ENCODE results near the gene CRYGC. TPM values are rescaled to one million over a fixed set of nuclear protein-coding genes. Genes with fewer than 3 reads are reported as not detected.

Gene CRYGC
- total and polyA plus RNA-seq, 4 donors = not detected

DNA sequence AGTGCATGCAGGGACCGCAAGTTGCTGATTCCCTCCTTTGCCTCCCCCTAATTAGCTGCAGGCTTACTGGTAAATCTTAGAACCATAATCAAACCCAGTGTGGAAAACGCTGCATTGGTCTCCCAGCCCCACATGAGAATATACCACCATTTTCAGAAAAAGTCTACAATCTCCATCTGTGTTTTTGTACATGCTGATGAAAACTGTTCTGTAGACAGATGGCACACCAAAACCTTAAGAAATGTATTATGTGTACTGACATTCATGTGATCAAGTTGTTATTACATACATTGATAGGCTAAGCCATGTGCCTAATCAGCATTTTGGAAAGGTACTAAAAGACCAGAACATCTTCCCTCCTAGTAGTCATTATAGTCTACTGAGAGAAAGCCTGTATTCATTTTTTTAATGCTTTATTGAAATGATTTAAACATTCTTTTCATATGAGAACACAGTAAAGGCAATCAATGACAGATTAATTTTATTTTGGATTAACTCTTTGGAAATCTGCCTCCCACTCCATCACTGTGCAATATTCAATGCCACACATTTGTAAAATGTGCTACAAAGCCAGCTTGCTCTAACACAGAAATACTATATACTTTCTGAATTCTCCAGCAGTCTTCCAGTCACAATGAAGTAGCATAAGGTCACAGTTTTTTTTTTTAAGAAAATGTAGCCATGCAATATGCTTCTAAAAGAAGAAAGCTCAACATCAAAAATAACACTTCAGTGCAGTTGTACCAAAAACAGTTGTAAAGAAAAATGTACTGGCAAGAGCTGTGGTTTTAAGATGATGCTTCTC is 35.5 kb upstream of the CRYGC start:
- Histone ChIP-seq H3K9me3 (ENCODE audit: control insufficient read depth in 4 of 4, insufficient read depth in 3 of 4, low read length in 3 of 4) (no peaks in the 10 kb centered on the region), H3K36me3 (ENCODE audit: control insufficient read depth in 4 of 4, insufficient read depth in 4 of 4, low read length in 4 of 4) (no peaks in the 10 kb centered on the region), H3K4me1 (ENCODE audit: control insufficient read depth in 5 of 5, insufficient read depth in 5 of 5, low read length in 5 of 5) (no peaks in the 10 kb centered on the region), H3K9ac (ENCODE audit: insufficient read depth in 1 of 2, low read length in 2 of 2) (no peak overlapping the region), H3K4me3 (no peak overlapping the region), H3K27me3 (ENCODE audit: control insufficient read depth in 3 of 3, insufficient read depth in 3 of 3, low read length in 2 of 3) (no peaks in the 10 kb centered on the region), H3K27ac (ENCODE audit: low read depth in 1 of 2, low read length in 1 of 2) (no peak overlapping the region)
- ATAC-seq (ENCODE audit: insufficient read depth, low FRiP score) (no peak), DNase-seq (no peak)
- no peak for TF ChIP-seq CTCF (IDR thresholded peaks at IDR 0.05; ENCODE audit: control extremely low read depth, extremely low read depth)
- WGBS, 2 donors = 85 to 88% methylated on average over 2 of the region's 2 CpGs

DNA sequence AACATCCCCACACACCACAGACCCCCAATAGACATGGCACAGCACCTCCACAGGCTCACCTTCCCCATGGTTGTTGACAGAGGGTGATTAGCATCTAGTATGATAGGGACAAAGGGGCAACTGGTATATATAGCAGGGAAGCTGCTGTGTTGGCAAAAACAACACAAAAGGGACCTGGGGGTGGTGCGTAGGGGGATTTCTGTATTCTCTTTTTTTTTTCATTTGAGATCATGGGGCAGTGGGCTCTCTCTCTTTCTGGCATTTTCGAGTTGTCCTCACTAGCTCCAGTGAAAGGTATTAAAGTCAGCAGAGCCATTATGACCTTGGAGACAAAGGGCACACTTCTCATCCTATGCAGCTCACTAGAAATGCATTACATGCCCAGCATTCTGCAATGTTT is 33.9 kb upstream of the CRYGC start, which contains the start of gene CRYGA:
TSS of gene CRYGA (minus strand) at position 101 of the 400 bp plus-strand sequence. CDS start at position 68, 33 bp downstream.
- Histone ChIP-seq H3K27me3 (ENCODE audit: control insufficient read depth in 3 of 3, insufficient read depth in 3 of 3, low read length in 2 of 3) (no peaks in the 10 kb centered on the region), H3K27ac (ENCODE audit: low read depth in 1 of 2, low read length in 1 of 2) (no peak within 1 kb of the TSS), H3K4me1 (ENCODE audit: control insufficient read depth in 5 of 5, insufficient read depth in 5 of 5, low read length in 5 of 5) (no peaks in the 10 kb centered on the region), H3K9me3 (ENCODE audit: control insufficient read depth in 4 of 4, insufficient read depth in 3 of 4, low read length in 3 of 4) (no peaks in the 10 kb centered on the region), H3K36me3 (ENCODE audit: control insufficient read depth in 4 of 4, insufficient read depth in 4 of 4, low read length in 4 of 4) (no peaks in the 10 kb centered on the region), H3K9ac (ENCODE audit: insufficient read depth in 1 of 2, low read length in 2 of 2) (no peak within 1 kb of the TSS), H3K4me3 (no peak within 1 kb of the TSS)
- TF ChIP-seq CTCF (IDR thresholded peaks at IDR 0.05; ENCODE audit: control extremely low read depth, extremely low read depth) = no peak
- ATAC-seq (ENCODE audit: insufficient read depth, low FRiP score) (no peak), DNase-seq (no peak)
- whole genome bisulfite sequencing, 2 donors = 81 to 90% methylated on average over 2 of the region's 2 CpGs

DNA sequence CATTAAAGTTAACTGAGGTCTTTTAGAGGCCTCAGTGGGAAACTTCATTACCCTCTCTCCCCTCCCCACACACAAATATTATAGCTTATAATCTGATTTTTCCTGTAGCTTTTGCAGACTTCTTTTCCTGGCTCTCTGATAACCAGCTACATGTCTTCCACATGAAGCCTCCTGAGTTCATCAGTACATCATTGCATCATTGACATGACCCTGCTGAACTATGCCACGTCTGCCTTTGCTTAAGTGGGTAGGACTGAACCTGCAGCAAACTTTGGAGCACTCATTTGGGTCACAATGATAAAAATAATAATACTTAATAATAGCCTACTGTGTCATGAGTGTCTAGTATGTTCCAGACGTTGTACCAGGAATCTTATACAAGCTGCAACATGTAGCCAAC is 26.8 kb upstream of the CRYGC start:
- ATAC-seq (ENCODE audit: insufficient read depth, low FRiP score) = no peak
- DNase-seq = no peak
- H3K4me3 ChIP-seq = no peak overlapping the region
- TF ChIP-seq CTCF (IDR thresholded peaks at IDR 0.05; ENCODE audit: control extremely low read depth, extremely low read depth) = no peak
- H3K36me3 ChIP-seq (ENCODE audit: control insufficient read depth in 4 of 4, insufficient read depth in 4 of 4, low read length in 4 of 4) = no peaks in the 10 kb centered on the region
- H3K4me1 ChIP-seq (ENCODE audit: control insufficient read depth in 5 of 5, insufficient read depth in 5 of 5, low read length in 5 of 5) = no peaks in the 10 kb centered on the region
- H3K27me3 ChIP-seq (ENCODE audit: control insufficient read depth in 3 of 3, insufficient read depth in 3 of 3, low read length in 2 of 3) = no peaks in the 10 kb centered on the region
- no peaks in the 10 kb centered on the region for H3K9me3 ChIP-seq (ENCODE audit: control insufficient read depth in 4 of 4, insufficient read depth in 3 of 4, low read length in 3 of 4)
- H3K27ac ChIP-seq (ENCODE audit: low read depth in 1 of 2, low read length in 1 of 2) = no peak overlapping the region
- WGBS, 2 donors = 75 to 84% methylated on average over 2 of the region's 2 CpGs
- no peak overlapping the region for H3K9ac ChIP-seq (ENCODE audit: insufficient read depth in 1 of 2, low read length in 2 of 2)

Data from lung (tissue), 12 donors.